OCI-M2 (cell line): ENCODE data around the gene THBS3.
"Not testable (repeated sequence)": the region's sequence is repeated elsewhere in the genome, so short reads cannot be mapped to it uniquely, and the experiment has no call there.

Experiments used
- DNase-seq: peaks from one replicate; lab custom pipeline; 2025; ENCODE audit not compliant: unreplicated experiment; lab: John Stamatoyannopoulos, UW

Gene THBS3

GRCh38 chr1:155235375-155235774 is 27.7 kb upstream of the THBS3 start:
- not testable (repeated sequence) for DNase-seq

GRCh38 chr1:155233502-155233901 is 25.8 kb upstream of the THBS3 start:
- DNase-seq = not testable (repeated sequence)

GRCh38 chr1:155232001-155232978 is 24.6 kb upstream of the THBS3 start:
- DNase-seq = not testable (repeated sequence)

GRCh38 chr1:155231302-155231701 is 23.6 kb upstream of the THBS3 start:
- not testable (repeated sequence) for DNase-seq

- DNase-seq = no peak
These were observed 20.4 kb upstream of the THBS3 start for GRCh38 chr1:155228096-155228427.

- peak; percentile 78 for DNase-seq
These were observed 19.8 kb upstream of the THBS3 start for GRCh38 chr1:155227261-155228095.

GRCh38 chr1:155226910-155227260 is 19.2 kb upstream of the THBS3 start:
- no peak for DNase-seq

GRCh38 chr1:155226188-155226909 is 18.7 kb upstream of the THBS3 start:
- no peak for DNase-seq

GRCh38 chr1:155225404-155225759 is 17.7 kb upstream of the THBS3 start:
- not testable (repeated sequence) for DNase-seq

GRCh38 chr1:155223047-155223446 is 15.3 kb upstream of the THBS3 start:
- DNase-seq = no peak

- not testable (repeated sequence) for DNase-seq
These were observed 12.7 kb upstream of the THBS3 start for GRCh38 chr1:155220211-155220965.

GRCh38 chr1:155219592-155220031 is 11.9 kb upstream of the THBS3 start:
- no peak for DNase-seq

GRCh38 chr1:155218854-155219591 is 11.3 kb upstream of the THBS3 start:
- no peak for DNase-seq

- not testable (repeated sequence) for DNase-seq
These were observed 7.0 kb upstream of the THBS3 start for GRCh38 chr1:155214702-155215101.

- DNase-seq = not testable (repeated sequence)
These were observed 4.3 kb upstream of the THBS3 start for GRCh38 chr1:155212051-155212440.

GRCh38 chr1:155211381-155212050 is 3.8 kb upstream of the THBS3 start:
- not testable (repeated sequence) for DNase-seq

GRCh38 chr1:155210314-155211104 is 2.8 kb upstream of the THBS3 start:
- DNase-seq = no peak

GRCh38 chr1:155209312-155209721 is 1.6 kb upstream of the THBS3 start:
- DNase-seq = no peak
